Measurements from ENCODE around the gene RESP18.
A peak's percentile ranks its signal among the peaks of the same experiment; 100 is the strongest.

The RESP18 gene

DNA sequence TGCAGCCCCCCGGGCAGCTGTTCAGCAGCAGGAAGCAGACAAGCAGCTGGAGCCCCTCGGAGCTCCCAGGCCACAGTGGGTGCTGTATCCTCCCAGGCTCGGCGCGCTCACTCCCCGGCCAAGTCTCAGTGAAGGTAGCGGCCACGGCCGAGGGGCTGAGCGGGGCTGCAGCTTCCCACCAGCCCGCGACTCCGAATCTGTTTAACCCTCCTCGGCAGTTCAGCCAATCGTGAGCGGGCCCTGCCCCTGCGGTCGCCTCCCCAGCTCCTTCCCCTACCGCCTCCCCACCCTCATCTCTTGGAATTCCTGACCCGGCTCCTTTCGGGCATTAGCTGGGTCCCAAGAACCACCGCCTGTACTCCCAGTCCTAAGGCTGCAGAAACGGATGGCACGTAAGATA is at the start of gene RESP18:
Gene RESP18, minus strand, starts transcription at position 203 of the 400 bp plus-strand sequence.
- no peak for DNase-seq (ENCODE audit: low read depth)

DNA sequence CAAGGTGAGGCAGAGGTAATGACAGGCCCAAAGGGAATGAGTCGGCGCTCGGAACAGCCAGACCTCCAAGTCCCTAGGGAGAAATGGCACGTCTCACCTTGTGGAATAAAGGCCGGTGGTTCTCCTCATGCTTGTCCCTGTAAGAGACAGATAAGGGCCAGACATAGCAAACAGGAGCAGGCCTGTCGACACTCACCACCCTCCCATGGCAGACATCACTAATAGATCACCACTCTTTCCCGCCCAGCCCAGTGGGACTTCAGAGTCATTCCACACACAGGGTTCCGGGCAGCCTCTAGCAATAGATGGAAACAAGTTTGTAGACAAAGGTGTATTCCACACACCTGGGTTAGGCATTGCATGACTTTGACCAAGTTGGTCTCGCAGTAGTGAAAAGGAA is 48.9 kb upstream of the RESP18 start:
- no peak for DNase-seq (ENCODE audit: low read depth)

- no peak for DNase-seq (ENCODE audit: low read depth)
Measured at GRCh38 chr2:219380926-219381325, 48.4 kb upstream of the RESP18 start.

GRCh38 chr2:219378163-219378851 is 45.8 kb upstream of the RESP18 start:
- no peak for DNase-seq (ENCODE audit: low read depth)

DNA sequence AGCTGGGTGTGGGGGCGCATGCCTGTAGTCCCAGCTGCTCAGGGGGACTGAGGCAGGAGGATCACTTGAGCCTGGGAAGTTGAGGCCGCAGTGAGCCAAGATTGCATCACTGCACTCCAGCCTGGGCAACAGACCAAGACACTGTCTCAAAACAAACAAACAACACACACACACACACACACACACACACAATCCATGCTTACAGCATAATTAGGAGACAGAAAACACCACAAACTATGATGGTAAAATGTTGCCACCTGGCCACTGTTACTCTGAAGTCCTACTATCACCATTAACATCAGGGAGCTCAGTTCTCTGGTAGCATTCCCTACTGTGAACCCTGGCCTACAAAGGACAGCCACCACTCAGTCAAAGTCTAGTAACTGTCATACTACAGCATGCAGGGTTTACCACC is 36.9 kb upstream of the RESP18 start:
- DNase-seq (ENCODE audit: low read depth): no peak

GRCh38 chr2:219368690-219369191 is 36.2 kb upstream of the RESP18 start:
- DNase-seq (ENCODE audit: low read depth): no peak

DNA sequence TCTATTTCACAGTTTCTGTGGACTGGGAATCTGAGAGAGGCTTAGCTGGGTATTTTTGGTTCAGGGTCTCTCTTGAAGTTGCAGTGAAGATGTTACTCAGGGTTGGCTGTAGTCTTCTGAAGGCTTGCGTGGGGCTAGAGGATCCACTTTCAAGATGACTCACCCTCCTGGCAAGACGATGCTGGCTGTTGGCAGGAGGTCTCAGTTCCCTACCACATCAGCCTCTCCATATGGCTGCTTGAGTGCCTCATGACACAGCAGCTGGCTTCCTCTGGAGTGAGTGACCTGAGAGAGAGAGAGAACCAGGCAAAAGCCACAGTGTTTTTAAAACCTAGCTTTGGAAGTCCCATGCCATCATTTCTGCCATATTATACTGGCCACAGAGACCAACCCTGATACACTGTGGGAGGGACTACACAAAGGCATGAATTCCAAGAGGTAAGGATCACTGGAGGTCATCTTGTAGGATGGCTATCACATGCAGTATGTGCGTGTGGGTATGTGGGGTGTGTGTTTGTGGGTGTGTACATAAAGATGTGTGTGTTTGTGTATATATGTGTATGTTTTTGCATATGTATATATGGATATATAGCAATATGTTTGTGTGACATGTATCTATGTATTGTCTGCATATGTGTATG is 30.1 kb upstream of the RESP18 start:
- no peak for DNase-seq (ENCODE audit: low read depth)

DNA sequence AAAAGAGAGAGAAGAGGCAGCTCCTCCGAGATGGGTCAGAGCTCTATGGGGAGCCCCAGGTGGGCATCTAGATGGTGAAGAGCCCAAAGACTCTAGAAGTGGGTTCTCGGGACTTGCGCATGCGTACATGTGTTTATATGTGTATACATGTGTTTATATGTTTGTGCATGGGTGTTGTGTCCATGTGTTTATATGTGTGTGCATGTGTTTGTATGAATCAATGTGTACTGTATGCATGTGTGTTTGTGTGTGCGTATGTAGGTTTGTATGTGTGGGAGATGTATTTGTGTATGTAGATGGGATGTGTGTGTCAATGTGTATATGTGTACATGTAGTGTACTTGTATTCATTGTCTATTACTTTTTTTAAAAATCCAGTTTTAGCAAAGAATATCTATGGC is 29.5 kb upstream of the RESP18 start:
- no peak for DNase-seq (ENCODE audit: low read depth)

DNA sequence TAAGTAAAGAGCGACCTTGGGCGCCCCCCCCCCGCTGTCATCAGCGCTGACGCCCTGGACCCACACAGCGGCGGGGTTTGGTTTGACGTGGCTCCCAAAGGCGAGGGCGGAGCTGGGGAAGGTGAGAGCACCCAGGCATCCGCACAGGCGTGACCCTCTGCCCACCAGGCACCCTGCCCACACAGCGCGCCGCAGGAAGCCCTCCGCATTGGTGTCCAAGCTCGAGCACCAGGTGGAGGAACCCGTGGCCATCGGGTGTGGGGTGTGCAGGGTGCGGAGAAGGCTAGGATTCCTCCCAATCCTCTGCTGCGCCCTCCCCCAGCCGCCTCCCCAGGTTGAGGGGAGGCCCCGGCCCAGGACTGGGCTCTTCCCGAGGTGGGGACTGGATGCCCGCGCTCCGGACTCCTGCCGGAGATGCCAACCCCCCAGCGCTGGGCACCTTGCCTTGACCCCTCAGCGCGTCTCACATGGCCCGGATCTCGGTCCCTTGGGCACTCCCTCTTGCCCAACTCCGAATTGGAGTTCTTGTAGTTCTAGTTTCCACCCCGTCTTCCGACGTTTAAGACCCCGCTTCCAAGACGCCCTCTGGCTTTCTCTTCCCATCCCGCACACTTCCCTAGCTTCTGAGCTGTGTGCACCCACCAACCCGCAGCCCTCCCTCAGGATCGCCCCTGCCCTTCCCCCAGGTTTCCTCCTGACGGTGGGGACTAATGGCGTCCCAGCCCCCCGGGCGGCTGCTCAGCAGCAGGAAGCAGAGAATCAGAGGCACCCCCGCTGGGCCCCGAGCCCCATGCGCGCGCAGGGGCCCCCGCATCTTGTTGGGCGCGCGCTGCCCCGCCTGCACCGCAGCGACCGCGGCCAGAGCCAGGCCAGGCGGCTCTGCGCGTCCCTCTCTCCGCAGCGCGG is 25.9 kb upstream of the RESP18 start:
- no peak for DNase-seq (ENCODE audit: low read depth)

DNA sequence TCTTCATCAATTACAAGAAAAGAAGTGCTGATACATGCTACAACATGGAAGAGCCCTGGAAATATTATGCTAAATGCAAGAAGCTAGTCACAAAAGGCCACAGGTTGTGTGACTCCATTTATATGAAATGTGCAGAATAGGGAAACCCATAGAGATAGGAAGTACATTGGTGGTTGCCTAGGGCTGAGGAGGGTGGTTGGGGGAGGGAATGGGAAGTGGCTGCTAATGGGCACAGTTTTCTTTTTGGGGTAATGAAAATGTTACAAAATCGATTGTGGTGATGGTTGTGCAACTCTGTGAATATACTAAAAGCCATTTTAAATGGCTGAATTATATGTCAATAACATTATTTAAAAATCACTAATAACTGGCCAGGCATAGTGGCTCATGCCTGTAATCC is 24.3 kb upstream of the RESP18 start:
- DNase-seq (ENCODE audit: low read depth): no peak

GRCh38 chr2:219354582-219354981 is 22.0 kb upstream of the RESP18 start:
- DNase-seq (ENCODE audit: low read depth): no peak

GRCh38 chr2:219353129-219353528 is 20.6 kb upstream of the RESP18 start:
- DNase-seq (ENCODE audit: low read depth): no peak

DNA sequence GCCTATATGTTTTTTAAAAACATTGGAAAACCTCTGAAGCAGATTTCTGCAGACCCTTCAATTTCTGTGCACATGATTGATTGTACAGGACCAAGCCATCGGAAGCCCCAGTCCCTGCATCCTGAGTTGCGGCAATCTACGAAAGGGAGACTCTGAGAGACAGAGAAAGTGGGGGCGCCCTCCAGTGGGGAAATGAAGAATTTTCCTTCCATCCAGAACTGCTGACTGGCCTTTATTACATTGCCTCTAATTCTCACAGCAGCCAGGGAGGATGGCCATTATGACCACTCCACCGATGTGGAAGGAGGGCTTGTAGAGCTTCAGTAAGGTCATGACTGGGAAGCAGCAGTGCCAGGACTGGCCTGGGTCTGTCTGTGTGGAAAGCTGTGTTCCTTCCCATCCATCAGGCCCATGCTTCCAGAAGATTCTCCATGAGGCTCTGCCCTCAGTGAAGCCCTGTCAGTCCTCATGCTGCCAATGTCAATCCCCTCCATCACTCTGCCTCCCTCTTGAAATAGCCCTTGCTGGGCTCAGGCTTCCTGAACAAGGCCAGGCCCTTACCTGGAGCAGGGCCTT is 20.0 kb upstream of the RESP18 start:
- DNase-seq (ENCODE audit: low read depth): peak; percentile 54

- DNase-seq (ENCODE audit: low read depth): no peak
Measured at GRCh38 chr2:219350710-219351221, 18.2 kb upstream of the RESP18 start.

GRCh38 chr2:219350215-219350614 is 17.7 kb upstream of the RESP18 start:
- DNase-seq (ENCODE audit: low read depth): no peak

DNA sequence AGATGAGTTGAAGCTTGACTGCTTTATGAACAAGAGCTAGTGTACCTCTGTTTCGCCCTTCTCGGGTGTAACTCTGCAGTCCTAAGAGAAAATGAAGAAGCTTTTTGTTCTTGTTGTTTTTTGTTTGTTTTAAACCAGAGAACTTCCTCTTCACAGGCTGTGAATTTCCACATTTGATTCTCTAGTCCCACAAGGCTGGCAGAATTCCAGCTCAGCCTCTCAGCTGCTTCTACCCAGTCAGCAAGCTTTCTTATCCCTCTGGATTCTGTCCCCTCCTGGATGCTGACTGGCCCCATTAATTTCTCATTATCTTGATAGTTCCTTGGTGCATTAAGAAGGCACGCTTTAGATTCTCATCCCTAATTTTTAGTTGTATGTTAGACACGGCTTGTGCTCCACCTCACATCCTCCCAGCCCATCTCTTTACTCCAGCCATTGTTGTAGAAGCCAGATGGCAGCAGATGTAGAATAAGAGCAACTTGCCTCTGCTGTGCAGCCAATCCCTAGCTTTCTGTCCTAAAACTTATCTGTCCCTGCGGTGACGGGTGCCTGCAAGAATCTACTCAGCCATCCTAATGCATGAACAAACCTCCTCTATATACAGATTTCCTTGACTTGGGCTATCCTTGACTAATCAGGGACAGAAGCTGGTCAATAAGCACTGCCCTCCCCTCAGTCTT is 12.3 kb upstream of the RESP18 start:
- DNase-seq (ENCODE audit: low read depth): no peak

DNA sequence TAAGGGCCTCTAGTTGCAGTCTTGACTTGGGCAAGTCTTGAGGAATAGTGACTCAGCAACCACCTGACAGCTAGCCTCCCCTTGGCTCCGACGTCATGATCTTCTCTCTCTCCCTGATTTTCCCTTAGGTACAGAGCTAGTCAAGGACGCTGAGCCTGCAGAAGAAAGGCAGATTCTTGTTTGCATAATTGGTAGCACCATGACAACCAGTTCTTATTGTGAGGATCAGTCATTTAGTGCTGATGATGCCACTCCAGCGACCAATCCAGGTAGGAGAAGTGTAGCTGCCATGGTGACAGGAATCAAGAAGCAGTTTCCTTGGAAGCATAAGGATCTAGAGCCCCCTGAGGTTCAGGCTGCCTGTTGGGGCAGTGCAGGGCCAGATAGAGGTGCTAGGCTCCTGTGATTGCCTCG is 2.8 kb upstream of the RESP18 start:
- DNase-seq (ENCODE audit: low read depth): no peak

DNA sequence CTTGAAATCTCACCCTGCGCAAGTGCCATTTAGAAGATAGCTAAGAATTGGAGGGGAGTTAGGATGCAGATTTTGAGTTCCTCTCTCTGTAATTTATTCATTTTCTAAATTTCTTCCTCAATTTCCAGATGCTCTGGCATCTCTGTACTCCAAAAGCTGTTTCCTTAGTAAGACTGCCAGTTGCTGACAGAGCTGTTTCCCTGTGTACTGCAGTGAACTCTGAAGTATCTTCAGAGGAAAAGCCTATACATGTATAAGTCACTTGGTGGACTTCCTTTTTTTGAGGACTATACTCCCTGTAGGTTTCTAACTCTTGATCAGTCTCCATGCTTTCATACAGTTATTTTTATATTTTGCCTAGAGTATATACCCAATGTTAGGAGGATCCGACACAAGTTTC is 1.5 kb upstream of the RESP18 start:
- no peak for DNase-seq (ENCODE audit: low read depth)

GRCh38 chr2:219331560-219332213 is 857 bp downstream of the RESP18 start:
- no peak for DNase-seq (ENCODE audit: low read depth)

- no peak for DNase-seq (ENCODE audit: low read depth)
Measured at GRCh38 chr2:219327719-219328118, 4.8 kb downstream of the RESP18 start.

All from activated T-cell treated with anti-CD3 and anti-CD28 coated beads for 24 hours (primary cell).